Skin epidermis (tissue), 12 donors: Measurements from ENCODE around the gene SERPINA12.

Experiments used
- H3K27ac ChIP-seq, 21 experiments: fragments of 200-600 bp; sonication (generic) in 11 of 21; one replicate each; pipeline ENCODE4 v1.5.0; 2020; ENCODE audit warnings: mild to moderate bottlenecking in 3 of 21, inconsistent platforms in 2 of 21, moderate library complexity in 2 of 21
- H3K4me3 ChIP-seq, 7 experiments: fragments of 200-600 bp; sonication (generic) in 2 of 7; one replicate each; pipeline ENCODE4 v1.5.0; 2020; ENCODE audit warnings: inconsistent platforms in 2 of 7, mild to moderate bottlenecking in 2 of 7, moderate library complexity in 1 of 7

Gene SERPINA12

DNA sequence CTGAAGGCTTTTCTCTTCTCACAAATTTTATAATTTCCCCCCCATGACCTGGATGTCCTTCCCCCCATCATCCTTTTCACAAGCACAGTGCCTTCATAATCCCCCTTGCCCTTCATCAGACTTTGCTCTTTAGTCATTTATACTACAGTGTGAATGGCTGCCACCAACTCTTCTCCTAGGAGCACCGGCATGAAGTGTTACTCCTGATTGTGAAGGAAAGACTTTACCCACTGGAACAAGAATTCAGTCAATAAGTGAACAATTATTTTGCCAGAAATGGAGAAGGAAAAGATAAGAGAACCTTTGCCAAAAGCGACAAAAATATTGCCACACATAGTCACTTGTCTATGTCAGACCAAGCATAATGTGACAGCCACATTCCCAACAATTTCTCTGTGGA lies 38.2 kb downstream of the SERPINA12 start:
- Histone ChIP-seq H3K27ac (no peak overlapping the region), H3K4me3 (no peak overlapping the region)

DNA sequence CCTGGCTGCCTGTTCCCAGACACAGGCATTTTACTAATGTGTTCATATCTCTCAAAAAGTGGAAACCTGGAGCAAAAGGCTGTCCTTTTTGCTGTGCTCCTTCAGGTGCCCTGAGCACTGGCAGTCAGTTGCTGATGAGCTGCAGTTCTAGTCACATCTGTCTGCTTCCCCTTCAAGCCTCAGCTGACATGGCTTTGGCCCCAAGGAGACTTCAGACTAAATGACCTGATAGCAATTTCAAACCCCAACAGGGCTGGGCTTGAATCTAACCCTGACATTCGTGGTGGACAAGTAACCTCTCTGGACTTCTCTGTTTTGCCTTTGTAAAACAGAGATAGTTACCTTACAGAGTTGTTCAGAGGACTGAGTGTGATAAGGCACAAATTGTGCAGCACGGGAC lies 39.0 kb downstream of the SERPINA12 start:
- H3K4me3 ChIP-seq, result no peak overlapping the region
- H3K27ac ChIP-seq, result no peak overlapping the region

DNA sequence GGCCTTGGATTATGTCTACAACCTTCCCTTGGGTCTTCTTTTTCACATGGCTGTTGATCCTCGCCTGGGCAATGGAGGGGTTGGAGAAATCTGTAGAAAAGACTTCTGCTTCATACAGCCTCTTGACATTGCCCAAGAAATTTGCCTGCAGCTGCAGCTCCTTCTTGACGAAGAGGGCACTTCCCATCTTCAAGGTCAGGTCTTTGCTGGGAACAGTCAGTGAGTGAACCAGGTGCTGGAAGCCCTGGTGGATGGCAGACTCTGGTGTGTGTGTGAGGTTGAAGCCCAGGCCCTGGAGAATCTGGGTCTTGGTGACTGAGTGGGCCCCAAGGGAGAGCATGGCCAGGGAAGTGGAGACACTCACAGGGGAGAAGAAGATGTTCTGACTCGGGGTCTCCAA lies 40.0 kb downstream of the SERPINA12 start:
- Histone ChIP-seq H3K27ac (no peak overlapping the region), H3K4me3 (no peak overlapping the region)

DNA sequence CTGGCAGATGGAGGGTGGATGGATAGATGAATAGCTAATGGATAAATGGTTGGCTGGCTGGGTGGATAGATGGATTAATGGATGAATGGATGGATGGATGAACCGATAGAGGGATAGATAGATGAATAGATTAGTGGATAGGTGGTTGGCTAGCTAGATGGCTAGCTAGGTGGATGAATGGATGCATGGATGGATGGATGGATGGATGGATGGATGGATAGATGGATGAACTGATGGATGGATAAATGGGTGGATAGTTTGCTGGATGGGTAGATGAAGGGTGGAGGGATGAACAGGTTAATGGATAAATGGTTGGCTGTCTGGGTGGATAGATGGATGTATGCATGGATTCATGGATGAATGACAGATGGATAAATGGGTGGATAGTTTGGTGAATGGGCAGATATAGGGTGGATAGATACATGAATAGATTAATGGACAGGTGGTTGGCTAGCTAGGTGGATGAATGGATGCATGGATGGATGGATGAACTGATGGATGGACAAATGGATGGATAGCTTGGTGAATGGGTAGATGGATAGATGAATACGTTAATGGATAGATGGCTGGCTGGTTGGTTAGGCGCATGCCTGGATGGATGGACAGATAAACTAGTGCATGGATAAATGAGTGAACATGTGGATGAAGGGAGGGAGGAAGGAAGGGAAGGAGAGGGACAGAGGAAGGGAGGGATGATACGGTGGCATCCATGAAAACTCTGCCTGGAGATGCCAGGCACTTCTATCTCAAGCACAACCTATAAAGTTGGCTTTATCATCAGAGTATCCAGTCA lies 41.3 kb downstream of the SERPINA12 start:
- H3K27ac ChIP-seq, result no peak overlapping the region
- H3K4me3 ChIP-seq, result no peak overlapping the region

DNA sequence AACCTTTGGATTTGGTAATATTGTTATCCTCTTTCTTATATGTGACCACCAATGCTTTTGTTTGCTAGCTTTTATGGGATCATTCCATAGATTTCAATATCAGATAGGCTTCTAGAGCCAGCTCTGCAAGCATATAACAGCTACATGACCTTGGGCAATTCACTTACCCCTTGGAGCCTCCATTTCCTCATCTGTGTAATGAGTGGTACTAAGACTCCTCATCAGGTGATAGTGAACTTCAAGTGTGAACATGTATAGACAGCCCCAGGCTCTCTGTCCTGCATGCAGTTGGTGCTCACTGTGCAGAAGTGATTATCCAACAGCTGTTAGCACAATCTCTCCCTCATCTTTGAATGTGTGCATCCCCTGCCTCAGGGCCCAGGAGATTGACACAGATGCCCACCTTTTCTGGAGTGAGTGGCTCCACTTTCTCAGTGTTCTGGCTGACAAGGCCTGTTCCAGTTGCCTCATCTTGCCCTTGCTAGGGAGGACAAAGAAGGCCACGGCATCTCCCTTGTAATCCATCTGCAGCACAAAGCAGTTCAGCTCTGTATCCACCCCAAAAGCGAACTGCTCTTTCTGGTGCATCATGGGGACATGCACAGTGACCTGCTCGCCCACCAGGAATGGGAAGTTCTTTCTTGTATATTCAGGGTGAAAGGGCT lies 42.4 kb downstream of the SERPINA12 start:
- Histone ChIP-seq H3K4me3 (no peak overlapping the region), H3K27ac (no peak overlapping the region)

DNA sequence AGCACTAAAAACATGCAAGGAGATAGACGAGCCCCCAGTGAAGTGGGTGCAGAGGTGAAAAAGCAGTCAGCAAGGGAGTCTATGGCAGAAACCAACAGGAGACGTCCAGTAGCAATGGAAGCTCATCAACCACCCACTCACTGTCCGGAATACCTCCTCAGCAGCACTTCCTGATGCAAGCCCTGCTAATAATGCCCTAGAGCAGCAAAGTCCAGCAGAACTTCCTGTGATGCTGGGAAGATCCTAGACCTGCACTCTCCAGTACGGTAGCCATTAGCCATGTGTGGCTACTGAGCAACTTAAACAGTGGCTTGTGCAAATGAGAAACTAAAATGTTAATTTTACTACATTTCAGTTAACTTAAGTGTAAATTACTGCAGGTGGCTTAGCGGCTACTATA lies 44.2 kb downstream of the SERPINA12 start:
- Histone ChIP-seq H3K4me3 (no peak overlapping the region), H3K27ac (no peak overlapping the region)

DNA sequence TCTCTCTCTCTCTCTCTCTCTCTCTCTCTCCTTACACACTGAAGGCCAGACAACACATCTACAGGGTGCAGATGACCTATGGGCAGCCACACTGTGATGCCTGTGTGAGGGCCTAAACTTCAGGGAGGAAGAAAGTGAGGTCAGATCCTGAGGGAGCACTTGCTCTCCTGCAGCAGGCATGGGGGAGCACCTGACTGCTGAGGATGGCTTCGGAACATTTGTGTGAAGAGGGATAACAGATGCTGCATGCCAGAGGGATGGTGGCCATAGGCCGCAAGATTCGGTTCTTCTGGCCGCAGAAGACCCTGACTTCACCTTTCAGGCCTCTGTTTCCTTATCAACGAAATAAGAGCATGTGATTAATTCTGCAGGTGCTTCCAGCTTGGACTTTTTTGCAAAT lies 45.0 kb downstream of the SERPINA12 start:
- H3K4me3 ChIP-seq, result no peak overlapping the region
- no peak overlapping the region for H3K27ac ChIP-seq

DNA sequence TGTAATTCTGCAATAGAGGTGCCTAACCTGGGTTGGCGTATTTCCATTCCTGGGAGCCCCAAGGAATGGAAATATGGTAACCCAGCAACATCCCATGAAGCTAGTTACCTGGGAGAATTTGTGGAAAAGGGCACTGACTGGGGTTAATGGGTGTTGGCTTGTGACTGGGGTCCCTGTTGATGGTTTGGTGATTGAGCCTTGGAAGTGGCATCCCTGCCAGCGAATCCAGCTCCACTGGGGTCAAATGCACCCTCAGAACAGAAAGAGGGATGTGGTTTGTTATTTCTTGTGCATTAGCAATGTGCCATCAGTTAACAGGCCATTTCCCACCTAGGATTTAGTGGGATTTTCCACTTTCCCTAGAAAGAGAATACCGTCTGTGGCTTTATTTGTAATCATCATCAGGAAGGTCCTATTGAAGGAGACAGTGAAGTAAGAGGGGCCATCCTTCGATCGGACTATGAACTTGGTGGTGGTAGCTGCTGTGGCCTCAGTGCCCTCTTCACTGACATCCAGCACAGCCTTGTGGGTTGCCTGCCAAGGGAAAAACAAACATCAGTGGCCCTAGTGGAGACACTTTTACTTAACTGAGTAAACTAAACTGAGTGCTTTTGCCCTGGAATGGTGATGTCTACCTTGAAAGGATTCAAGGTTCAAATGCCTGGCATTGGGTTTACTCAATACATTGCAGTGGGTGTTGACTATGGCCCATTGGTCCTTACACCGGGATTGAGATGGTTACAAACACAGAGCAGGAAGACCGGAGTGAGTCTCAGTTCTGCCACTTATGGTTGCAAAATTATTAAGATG lies 46.3 kb downstream of the SERPINA12 start:
- H3K4me3 ChIP-seq, result no peak overlapping the region

DNA sequence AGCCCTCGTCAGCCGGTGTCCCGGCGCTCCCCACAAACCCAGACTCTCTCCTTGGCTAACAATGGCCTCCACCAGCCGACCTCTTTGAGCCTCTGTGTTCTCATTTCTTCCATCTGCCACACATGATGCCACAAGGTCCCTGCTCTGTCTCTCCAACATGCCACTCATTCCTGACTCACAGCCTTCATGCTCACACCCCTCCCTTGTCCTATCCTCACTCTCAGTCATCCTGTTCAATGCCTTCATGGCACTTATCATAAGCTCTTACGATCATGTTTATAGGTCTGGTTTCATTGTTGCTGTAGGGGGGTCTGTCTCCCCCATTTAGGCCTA lies 47.1 kb downstream of the SERPINA12 start:
- Histone ChIP-seq H3K27ac (no peak overlapping the region), H3K4me3 (no peak overlapping the region)

More for the DNA sequence above, 46.3 kb downstream of the SERPINA12 start:
- H3K27ac ChIP-seq, result no peak overlapping the region

DNA sequence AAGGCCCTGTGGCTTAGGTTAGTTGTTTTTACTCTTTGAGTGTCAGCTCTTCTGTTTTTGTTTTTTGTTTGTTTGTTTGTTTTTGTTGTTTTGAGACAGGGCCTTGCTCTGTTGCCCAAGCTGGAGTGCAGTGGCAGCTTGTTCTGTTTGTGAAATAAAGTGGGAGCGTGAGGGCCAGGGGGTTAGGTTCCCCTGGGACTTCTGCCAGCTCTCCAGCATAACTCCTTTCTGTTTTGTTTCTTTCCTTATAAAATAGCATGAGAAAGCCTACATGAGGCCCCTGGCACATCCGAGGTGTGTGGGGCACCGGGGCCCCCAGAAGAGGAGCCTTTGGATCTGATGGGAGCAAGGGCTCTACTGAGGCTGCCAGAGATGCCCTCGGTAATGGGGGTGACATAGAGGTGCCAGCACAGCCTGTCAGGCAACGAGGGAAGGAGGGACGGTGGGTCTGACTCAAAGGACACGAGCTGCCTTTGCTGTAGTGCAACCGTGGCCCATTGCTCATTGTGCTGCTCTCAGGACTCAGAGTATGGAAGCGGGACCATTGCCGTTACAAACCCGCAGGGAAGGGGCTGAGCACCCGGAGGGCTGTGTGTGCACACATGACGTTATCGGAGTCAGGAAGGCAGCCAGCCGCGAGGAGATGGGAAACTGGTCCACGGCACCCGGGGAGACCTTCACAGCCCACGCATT lies 47.6 kb downstream of the SERPINA12 start:
- Histone ChIP-seq H3K4me3 (no peak overlapping the region), H3K27ac (no peak overlapping the region)

DNA sequence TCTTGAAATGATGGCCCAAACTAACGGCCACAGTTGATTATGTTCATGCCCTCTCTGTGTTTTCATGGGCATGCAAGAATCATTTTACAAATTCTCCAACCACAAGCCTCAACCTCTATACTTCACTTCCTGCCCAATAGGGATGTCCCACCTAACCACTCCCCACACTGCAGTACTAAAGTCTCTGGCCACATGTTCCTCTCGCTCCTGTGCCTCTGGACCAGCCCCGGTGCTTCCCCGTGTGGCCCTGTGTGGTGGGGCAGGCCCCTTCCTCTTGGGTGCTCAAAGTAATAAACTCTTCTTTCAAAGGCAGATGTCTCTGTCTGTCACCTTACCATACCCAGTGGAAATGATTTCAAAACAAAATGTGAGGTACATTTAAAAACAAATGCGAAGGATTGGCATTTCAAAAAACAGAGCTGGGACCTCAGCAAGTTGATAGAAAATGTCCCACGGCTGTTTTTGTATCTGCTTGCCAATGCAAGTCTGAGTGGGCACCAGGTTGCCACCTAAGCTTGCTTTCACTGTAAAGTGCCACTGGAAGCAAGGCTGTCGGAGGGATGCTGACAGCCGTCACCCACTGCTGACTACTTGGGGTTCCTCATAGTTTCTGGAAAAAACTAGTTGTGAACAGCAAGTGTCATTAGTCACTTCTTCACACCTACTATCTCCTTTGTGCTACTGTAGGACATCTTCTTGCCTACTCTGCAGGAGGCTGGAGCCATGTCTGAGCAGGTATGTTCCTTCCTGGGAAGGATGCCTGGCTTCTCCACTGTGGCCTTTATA lies 48.4 kb downstream of the SERPINA12 start:
- no peak overlapping the region for H3K4me3 ChIP-seq
- H3K27ac ChIP-seq, result no peak overlapping the region

DNA sequence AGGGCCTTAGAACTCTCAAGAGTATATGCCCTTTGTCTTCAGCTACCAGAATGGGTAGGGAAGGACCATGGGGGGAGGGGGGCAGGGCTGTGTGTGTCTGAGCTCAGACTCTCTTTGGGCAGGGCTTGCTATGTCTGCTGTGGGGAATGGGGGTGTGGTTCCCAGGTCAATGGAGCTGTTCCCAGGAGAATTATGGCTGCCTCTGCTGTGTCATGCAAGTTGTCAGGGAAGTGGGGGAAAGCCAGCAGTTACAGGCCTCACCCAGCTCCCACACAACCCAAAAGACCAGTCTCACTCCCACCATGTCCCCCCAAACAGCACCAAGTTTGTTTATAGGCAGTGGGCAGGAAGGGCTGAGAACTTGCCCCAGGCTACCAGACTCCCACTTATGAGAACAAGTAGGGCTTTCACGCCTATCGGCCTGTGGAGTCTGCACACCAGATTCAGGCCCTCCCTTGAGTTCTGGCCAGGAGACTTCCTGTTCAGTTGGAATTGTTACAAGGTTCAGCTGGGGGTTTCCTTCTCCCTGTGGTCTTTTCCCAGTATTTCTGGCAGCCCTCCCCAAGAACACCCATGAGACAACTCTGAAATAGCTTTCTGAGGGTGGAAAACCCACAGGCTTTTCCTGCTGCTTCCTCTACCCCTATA lies 50.6 kb downstream of the SERPINA12 start:
- no peak overlapping the region for H3K4me3 ChIP-seq
- peak overlapping the region in 2 of 21 experiments; percentile 2 to 60 for H3K27ac ChIP-seq

DNA sequence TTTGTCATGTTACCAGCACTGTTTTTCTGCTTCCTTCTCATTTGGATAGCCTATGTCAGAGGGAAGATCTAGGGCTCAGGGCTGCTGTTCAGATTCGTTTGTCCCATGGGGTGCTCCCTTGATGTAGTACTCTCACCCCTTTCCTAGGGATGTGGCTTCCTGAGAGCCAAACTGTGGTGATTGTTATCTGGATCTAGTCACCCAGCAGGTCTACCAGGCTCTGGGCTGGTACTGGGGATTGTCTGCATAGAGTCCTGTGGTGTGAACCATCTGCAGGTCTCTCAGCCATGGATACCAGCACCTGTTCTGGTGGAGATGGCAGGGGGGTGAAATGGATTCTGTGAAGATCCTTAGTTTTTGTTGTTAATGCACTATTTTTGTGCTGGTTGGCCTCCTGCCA lies 51.2 kb downstream of the SERPINA12 start:
- Histone ChIP-seq H3K27ac (peak overlapping the region in 2 of 21 experiments; percentile 2 to 60), H3K4me3 (no peak overlapping the region)

DNA sequence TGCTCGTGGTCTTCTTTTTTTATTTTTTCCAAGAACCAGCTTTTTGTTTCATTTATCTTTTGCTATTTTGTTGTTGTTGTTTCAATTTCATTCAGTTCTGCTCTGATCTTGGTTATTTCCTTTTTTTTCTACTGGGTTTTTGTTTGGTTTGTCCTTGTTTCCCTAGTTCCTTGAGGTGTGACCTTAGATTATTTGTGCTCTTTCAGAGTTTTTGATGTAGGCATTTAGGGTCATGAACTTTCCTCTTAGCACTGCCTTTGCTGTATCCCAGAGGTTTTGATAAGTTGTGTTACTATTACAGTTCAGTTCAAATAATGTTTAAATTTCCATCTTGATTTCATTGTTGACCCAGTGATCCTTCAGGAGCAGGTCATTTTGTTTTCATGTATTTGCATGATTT lies 53.3 kb downstream of the SERPINA12 start:
- no peak overlapping the region for H3K27ac ChIP-seq
- no peak overlapping the region for H3K4me3 ChIP-seq

DNA sequence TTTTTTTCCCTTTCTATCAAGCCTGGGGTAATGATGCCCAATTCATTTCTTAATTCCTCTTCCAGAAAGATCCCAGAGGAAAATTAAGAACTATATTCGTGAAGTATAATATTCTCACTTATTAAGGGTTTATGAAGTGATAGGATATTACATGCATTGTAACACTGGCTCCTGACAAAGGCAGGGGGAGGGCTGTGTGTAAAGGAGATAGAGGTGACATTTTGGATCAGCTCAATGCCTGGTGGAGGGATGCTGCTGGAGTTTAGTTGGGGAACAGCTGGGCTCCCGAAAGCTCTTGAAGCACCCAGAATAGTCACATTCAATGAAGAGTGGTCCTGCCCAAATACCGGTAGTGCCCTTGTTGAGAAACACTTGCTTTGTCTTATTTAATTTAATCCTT lies 57.4 kb downstream of the SERPINA12 start:
- no peak overlapping the region for H3K4me3 ChIP-seq

DNA sequence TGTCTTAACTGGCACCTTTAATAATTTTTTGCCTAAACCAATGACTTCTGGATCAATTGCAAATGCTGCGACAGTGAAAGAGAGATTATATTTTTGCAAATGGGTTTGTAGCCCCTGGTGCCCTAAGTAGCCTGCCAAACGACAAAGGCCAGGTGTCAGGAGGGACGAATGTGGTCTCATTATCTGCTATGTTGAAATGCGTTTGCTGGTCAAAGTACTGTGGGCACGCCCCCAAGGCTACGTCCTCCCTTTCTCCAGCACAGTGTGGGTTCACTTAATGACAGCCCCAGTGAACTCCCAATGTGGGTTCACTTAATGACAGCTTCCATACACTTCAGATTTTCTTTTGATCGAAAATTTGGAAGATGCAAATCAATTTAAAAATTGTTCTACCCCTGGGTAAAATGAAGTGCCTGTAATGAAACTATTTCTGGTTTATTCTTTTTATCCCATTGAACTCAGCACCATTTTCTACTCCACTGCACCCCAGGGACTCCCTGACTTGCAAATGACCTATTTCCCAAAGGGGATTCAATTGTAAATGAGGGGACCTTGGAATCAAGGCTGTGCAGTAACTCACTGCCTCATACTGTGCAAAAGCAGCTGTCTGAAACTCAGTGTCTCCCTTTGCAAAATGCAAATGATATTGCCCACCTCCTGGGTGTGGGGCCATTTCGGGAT lies 58.0 kb downstream of the SERPINA12 start:
- H3K27ac ChIP-seq, result no peak overlapping the region
- no peak overlapping the region for H3K4me3 ChIP-seq

More for the DNA sequence above, 57.4 kb downstream of the SERPINA12 start:
- H3K27ac ChIP-seq, result no peak overlapping the region

DNA sequence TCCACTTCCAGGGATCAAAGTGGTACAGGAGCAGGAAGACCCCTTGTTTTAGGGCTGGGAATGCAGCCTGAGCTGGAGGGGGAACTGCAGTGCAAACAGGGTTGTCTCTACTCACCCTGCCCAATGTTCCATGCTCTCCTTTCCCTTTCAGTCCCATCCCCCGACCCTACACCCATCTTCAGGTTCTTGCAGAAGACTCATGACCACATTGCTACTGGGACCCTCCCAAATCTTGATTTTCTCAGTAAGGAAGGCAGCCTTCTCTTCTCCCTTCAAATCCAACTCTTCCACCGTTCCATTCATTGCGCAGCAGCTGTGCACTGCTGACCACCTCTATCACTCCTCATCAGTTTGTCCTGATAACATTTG lies 58.6 kb downstream of the SERPINA12 start:
- Histone ChIP-seq H3K4me3 (no peak overlapping the region), H3K27ac (no peak overlapping the region)

DNA sequence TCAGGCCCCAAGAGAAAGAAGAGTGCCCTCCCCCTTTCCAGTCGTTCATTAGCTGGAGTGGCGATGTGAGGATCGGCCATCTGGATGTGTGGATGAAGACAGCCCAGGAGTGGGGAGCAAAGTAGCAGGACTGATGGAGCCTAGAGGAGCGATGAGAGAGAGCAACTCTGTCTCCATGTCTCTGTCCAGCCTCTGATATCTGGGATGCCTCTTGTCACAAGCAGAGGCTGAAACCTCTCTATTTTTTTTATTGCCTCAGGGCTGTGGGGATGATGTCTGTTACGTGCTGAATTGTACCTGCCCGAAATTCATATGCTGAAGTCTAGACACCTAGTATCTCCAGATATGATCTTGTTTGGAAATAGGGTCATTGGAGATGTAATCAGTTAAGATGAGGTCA lies 59.3 kb downstream of the SERPINA12 start:
- Histone ChIP-seq H3K27ac (no peak overlapping the region), H3K4me3 (no peak overlapping the region)
